Lower leg skin (tissue), 4 donors: ENCODE measurements around the gene DMD. TPM values are rescaled to one million over a fixed set of nuclear protein-coding genes. Genes with fewer than 3 reads are reported as not detected.

Experiments used
- DNase-seq, 2 donors: peaks; one replicate each; pipeline ENCODE4 v3.0.0-alpha.2; 2019; ENCODE audit warnings: low spot score in 2 of 2
- H3K4me3 ChIP-seq: fragments of 200-600 bp; sonication (generic); 2 replicates; pipeline ENCODE4 v1.5.1; 2017; ENCODE audit warnings: mild to moderate bottlenecking, low read depth; ENCODE audit not compliant: poor library complexity, severe bottlenecking
- POLR2A ChIP-seq, 2 donors: fragments of 450-650 bp; IDR thresholded peaks; one replicate each; pipeline ENCODE4 v1.6.1; 2016 to 2017; ENCODE audit warnings: antibody characterized with exemption in 2 of 2, mild to moderate bottlenecking in 1 of 2, moderate library complexity in 1 of 2
- WGBS, 2 donors: methylation state at CpG; one replicate each; pipeline ENCODE4 v1.1.5; 2018; 5-methylcytosine and 5-hydroxymethylcytosine counted together
- intact Hi-C: fragments of 100-400 bp; cut with DNase I; formaldehyde crosslinking; loops from one replicate; pipeline ENCODE4 v1.15.0; 2023; ENCODE audit warnings: low total_unique reads
- total RNA-seq, 4 donors: library from RNA; depleted of rRNA; stranded (reverse); fragments of >200 nt; gene quantifications; one replicate each; pipeline ENCODE4 v1.1.0, GENCODE V29; 2016
- TF ChIP-seq, protein P1 (sequence below), 3 donors: fragments of 450-650 bp; IDR thresholded peaks; one replicate each; pipeline ENCODE4 v1.5.1; 2016; ENCODE audit warnings: antibody characterized with exemption in 3 of 3, mild to moderate bottlenecking in 3 of 3, moderate library complexity in 2 of 3

DMD gene
- total RNA-seq, 4 donors from 2014 or later: 23.0 to 27.5 (median 26.7) TPM

DNA sequence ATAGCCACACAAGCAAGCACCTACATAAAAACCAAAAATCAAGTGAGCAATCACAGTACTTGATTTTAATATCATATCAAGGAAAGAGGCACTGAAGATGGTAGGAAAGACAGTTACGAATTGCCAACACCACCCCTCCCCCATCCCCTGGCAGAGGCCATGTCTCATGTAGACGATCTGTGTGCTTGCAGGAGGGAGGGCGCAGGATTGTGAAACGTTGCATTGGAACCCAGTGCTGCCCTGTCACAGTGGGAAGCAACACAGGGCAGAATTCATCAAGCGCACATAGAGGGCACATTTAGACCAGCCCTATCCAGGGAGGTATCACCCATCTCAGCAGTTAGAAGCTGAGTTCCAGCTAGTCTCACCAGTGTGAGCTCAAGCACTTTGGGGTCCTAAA is 359.8 kb downstream of the DMD start:
- DNase-seq: no peak
- intact Hi-C loops: no loop called here
- WGBS, 2 donors: 76 to 86% methylated on average over 5 of the region's 5 CpGs
- TF ChIP-seq, protein P1, sequence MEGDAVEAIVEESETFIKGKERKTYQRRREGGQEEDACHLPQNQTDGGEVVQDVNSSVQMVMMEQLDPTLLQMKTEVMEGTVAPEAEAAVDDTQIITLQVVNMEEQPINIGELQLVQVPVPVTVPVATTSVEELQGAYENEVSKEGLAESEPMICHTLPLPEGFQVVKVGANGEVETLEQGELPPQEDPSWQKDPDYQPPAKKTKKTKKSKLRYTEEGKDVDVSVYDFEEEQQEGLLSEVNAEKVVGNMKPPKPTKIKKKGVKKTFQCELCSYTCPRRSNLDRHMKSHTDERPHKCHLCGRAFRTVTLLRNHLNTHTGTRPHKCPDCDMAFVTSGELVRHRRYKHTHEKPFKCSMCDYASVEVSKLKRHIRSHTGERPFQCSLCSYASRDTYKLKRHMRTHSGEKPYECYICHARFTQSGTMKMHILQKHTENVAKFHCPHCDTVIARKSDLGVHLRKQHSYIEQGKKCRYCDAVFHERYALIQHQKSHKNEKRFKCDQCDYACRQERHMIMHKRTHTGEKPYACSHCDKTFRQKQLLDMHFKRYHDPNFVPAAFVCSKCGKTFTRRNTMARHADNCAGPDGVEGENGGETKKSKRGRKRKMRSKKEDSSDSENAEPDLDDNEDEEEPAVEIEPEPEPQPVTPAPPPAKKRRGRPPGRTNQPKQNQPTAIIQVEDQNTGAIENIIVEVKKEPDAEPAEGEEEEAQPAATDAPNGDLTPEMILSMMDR (IDR thresholded peaks at IDR 0.05): no peak
- TF ChIP-seq POLR2A (IDR thresholded peaks at IDR 0.05): no peak
- no peak overlapping the region for H3K4me3 ChIP-seq

DNA sequence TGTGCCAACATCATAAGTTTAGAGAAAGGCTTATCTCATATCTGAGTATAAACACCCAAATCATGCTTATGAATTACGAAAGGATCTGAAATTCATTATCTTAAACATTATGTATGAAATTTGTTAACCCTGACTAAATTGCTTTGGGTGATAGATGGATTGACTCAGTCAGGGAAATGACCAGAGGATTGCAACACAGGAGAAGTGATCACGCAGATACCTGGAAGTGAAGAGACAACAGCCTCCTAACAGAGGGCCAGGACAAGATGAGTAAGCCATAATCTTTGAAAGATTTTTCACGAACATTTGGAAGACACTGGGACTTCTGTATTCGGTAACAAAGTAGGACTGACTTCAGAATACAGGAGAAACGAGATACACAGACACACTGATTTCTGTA is 363.4 kb downstream of the DMD start:
- intact Hi-C loops: no loop called here
- 83 to 88% methylated on average over 5 of the region's 5 CpGs for WGBS, 2 donors

DNA sequence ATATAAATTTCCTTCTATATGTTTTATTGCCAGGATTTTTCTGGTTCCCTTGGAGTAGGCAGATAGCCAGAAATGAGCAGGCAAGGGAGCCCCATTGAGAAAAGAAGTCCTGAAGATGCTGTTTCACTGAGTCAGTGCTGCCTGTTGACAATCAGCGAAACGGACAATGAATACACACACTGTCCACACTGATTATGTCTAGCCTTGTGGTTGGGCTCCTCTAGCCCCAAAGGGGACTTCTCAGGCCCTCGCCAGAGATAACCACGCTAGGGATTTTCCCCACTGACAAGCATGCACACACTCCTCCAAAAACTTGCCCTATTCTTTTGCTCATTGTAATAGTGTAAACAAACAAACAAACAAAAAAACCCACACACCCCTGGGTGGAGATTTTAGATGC is 369.3 kb downstream of the DMD start:
- intact Hi-C loops: no loop called here
- WGBS, 2 donors: 76 to 97% methylated on average over 4 of the region's 4 CpGs
- DNase-seq: no peak
- TF ChIP-seq, protein P1 (IDR thresholded peaks at IDR 0.05): no peak
- no peak for TF ChIP-seq POLR2A (IDR thresholded peaks at IDR 0.05)
- no peak overlapping the region for H3K4me3 ChIP-seq

More for the DNA sequence above, 363.4 kb downstream of the DMD start:
- DNase-seq: no peak
- no peak overlapping the region for H3K4me3 ChIP-seq
- TF ChIP-seq, protein P1 (IDR thresholded peaks at IDR 0.05): no peak
- no peak for TF ChIP-seq POLR2A (IDR thresholded peaks at IDR 0.05)

DNA sequence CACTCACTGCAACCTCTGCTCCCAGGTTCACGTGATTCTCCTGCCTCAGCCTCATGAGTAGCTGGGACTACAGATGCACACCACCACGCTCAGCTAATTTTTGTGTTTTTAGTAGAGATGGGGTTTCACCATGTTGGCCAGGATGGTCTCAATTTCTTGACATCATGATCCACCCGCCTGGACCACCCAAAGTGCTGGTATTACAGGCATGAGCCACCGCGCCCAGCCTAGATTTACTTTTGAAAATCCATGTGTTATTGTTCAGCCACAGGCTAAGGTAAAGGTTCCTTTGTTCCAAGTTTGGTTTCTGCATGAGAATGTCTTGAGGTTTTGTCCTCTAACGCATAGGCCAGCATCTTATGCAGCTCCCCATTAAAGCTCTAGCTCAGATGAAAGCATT is 371.6 kb downstream of the DMD start:
- no peak for DNase-seq
- intact Hi-C loops: no loop called here
- WGBS, 2 donors: 82 to 92% methylated on average over 6 of the region's 6 CpGs
- TF ChIP-seq POLR2A (IDR thresholded peaks at IDR 0.05): no peak
- TF ChIP-seq, protein P1 (IDR thresholded peaks at IDR 0.05): no peak
- no peak overlapping the region for H3K4me3 ChIP-seq

DNA sequence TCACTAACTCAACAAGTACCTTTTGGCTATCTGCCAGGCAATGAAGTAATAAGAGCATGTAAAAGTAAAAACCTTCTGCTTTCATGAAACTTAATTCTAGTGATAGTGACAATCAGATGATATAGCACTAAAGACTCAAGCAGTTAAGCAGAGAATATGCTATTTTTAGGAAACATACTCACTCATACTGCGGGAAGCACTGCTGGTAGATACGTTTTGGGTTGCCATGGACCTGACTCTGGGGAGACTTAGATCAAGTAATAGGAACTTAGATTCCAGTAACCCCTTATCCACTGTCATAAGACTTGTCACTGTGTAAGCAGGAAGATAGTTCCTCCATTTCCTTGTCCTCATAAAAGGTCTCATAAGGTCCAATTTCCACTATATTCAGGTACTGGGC is 386.3 kb downstream of the DMD start:
- no peak overlapping the region for H3K4me3 ChIP-seq
- WGBS, 2 donors: 62 to 67% methylated on average over 2 of the region's 2 CpGs
- no peak for DNase-seq
- no peak for TF ChIP-seq POLR2A (IDR thresholded peaks at IDR 0.05)
- TF ChIP-seq, protein P1 (IDR thresholded peaks at IDR 0.05): no peak
- intact Hi-C loops: no loop called here

DNA sequence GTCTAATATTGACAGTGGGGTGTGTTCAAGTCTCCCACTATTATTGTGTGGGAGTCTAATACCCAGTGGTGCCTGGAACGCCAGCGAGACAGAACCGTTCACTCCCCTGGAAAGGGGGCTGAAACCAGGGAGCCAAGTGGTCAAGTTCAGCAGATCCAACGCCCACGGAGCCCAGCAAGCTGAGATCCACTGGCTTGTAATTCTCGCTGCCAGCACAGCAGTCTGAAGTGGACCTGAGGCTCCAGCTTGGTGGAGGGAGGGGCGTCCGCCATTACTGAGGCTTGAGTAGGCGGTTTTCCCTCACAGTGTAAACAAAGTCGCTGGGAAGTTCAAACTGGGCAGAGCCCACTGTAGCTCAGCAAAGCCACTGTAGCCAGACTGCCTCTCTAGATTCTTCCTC is 407.3 kb downstream of the DMD start:
- intact Hi-C loops: no loop called here
- H3K4me3 ChIP-seq: no peak overlapping the region
- no peak for TF ChIP-seq POLR2A (IDR thresholded peaks at IDR 0.05)
- TF ChIP-seq, protein P1 (IDR thresholded peaks at IDR 0.05): no peak
- DNase-seq: no peak
- 91 to 96% methylated on average over 10 of the region's 10 CpGs for WGBS, 2 donors
